C4-2B (cell line): ENCODE results near the gene DCHS2.

Source experiments
- H3K27ac ChIP-seq: fragments of 450-650 bp; 2 replicates; pipeline ENCODE4 v1.5.1; 2017
- ZFX ChIP-seq: fragments of 450-650 bp; IDR thresholded peaks from 2 replicates; pipeline ENCODE4 v1.6.1; 2017
- TF ChIP-seq, protein P1 (sequence below): fragments of 450-650 bp; conservative IDR thresholded peaks from 2 replicates; pipeline ENCODE4 v1.5.1; 2017; ENCODE audit warnings: mild to moderate bottlenecking

DCHS2 gene

DNA sequence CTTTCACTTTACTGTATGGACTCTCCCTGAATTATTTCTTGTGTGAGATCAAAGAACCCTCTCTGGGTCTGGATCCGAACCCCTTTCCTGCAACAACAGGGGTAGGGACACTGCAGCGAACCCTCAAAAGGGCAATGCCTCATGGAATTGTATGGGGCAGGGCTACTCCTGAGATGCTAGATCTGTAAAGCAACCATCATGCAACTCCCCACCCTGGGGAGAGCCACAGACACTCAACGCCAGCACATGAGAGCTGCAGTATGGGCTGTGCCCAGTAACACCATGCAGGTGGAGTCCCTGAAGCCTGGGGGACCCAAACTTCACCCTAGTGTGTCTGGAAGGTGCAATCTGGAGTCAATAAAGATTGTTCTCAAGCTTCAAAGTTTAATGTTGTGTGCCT lies 304.7 kb downstream of the DCHS2 start:
- no peak overlapping the region for H3K27ac ChIP-seq
- TF ChIP-seq ZFX, result no peak
- TF ChIP-seq, protein P1, sequence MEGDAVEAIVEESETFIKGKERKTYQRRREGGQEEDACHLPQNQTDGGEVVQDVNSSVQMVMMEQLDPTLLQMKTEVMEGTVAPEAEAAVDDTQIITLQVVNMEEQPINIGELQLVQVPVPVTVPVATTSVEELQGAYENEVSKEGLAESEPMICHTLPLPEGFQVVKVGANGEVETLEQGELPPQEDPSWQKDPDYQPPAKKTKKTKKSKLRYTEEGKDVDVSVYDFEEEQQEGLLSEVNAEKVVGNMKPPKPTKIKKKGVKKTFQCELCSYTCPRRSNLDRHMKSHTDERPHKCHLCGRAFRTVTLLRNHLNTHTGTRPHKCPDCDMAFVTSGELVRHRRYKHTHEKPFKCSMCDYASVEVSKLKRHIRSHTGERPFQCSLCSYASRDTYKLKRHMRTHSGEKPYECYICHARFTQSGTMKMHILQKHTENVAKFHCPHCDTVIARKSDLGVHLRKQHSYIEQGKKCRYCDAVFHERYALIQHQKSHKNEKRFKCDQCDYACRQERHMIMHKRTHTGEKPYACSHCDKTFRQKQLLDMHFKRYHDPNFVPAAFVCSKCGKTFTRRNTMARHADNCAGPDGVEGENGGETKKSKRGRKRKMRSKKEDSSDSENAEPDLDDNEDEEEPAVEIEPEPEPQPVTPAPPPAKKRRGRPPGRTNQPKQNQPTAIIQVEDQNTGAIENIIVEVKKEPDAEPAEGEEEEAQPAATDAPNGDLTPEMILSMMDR, result no peak

DNA sequence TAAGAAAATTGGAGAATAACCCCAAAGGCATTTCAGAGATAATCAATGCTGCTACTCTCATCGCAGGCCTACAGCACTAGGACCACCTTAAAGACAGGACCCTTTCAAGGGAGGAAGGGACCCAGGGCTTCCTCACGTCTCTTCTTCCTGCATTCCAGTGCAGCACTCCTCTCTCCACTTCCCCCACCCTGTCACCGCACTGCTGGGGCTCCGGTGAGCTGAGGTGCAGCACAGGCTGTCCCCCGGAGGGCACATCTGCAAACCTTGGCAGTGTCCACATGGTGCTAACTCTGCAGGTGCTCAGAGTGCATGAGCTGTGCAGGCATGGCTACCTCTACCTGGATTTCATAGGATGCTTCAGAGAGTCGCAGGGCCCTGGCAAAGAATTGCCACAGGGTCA lies 305.6 kb downstream of the DCHS2 start:
- no peak for TF ChIP-seq ZFX
- TF ChIP-seq, protein P1, result no peak
- no peak overlapping the region for H3K27ac ChIP-seq

DNA sequence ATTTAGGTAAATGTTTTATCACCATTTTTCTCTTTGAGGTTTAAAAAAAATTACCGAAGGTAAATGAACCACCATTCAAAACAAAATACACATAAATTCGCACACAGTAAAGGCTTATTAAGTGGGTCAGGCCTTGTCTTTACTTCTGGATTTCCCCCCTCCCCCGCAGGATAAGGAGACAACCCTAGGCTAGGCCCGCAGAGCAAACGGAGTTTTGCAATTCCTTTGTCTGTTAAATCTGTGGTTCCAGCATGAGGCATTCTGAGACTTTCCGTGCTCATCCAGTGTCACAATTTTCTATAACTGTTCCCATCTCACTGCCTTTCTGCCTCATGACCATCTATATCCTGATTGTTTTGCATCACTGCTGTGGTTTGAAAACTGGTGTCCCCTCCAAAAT lies 307.4 kb downstream of the DCHS2 start:
- no peak for TF ChIP-seq ZFX
- TF ChIP-seq, protein P1, result no peak
- no peak overlapping the region for H3K27ac ChIP-seq

DNA sequence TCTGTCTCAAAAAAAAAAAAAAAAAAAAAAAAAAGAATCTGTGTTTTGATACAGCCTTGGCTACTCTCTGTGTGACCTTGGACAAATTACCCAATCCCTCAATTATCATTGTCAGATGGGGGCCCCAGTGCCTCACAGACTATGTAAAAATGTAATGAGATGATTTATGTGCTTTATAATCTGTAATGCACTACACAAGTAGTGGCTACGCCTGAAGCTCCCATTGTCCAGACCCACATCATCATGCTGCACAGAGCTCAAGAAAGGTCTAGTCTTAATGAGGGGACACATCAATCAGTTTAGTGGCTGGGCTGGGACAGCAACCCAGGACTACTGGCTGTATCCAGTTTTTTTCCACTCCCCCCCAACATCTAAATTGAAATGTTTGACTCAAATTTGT lies 308.3 kb downstream of the DCHS2 start:
- no peak for TF ChIP-seq ZFX
- TF ChIP-seq, protein P1, result no peak

More for the DNA sequence above, 308.3 kb downstream of the DCHS2 start:
- H3K27ac ChIP-seq, result no peak overlapping the region
